ENCODE results near the gene CTCF. TPM values are rescaled to one million over a fixed set of nuclear protein-coding genes. Genes with fewer than 3 reads are reported as not detected.

CTCF gene
- total RNA-seq, 1 donor from 2014 or later = 40.0 TPM

GRCh38 chr16:67548265-67549126, 13.8 kb upstream of the CTCF start:
- no peak for DNase-seq

GRCh38 chr16:67549240-67549639, 13.1 kb upstream of the CTCF start:
- DNase-seq = no peak

GRCh38 chr16:67549936-67550335, 12.4 kb upstream of the CTCF start:
- no peak for DNase-seq

- no peak for DNase-seq
These were observed 11.2 kb upstream of the CTCF start for GRCh38 chr16:67551091-67551490.

- no peak for DNase-seq
These were observed 10.4 kb upstream of the CTCF start for GRCh38 chr16:67551972-67552371.

- DNase-seq = no peak
These were observed 9.8 kb upstream of the CTCF start for GRCh38 chr16:67552476-67552875.

GRCh38 chr16:67555795-67556212, 6.5 kb upstream of the CTCF start:
- DNase-seq = no peak

GRCh38 chr16:67558859-67559258, 3.5 kb upstream of the CTCF start:
- no peak for DNase-seq

- no peak for DNase-seq
These were observed 1.4 kb upstream of the CTCF start for GRCh38 chr16:67560827-67561342.

GRCh38 chr16:67561501-67561823, 864 bp upstream of the CTCF start:
- DNase-seq = no peak

GRCh38 chr16:67561824-67562525, 351 bp upstream of the CTCF start:
- DNase-seq = peak; percentile 98

GRCh38 chr16:67562918-67563707, 787 bp downstream of the CTCF start:
- DNase-seq = peak; percentile 81

- DNase-seq = peak; percentile 59
These were observed 1.6 kb downstream of the CTCF start for GRCh38 chr16:67563708-67564468.

- no peak for DNase-seq
These were observed 3.3 kb downstream of the CTCF start for GRCh38 chr16:67565470-67566100.

GRCh38 chr16:67571464-67571863, 9.1 kb downstream of the CTCF start:
- DNase-seq = no peak

- no peak for DNase-seq
These were observed 9.7 kb downstream of the CTCF start for GRCh38 chr16:67571981-67572431.

GRCh38 chr16:67579686-67580085, 17.4 kb downstream of the CTCF start:
- no peak for DNase-seq

- DNase-seq = no peak
These were observed 17.9 kb downstream of the CTCF start for GRCh38 chr16:67580202-67580601.

GRCh38 chr16:67593288-67593687, 31.0 kb downstream of the CTCF start:
- DNase-seq = no peak

- no peak for DNase-seq
These were observed 31.4 kb downstream of the CTCF start for GRCh38 chr16:67593701-67594100.

- no peak for DNase-seq
These were observed 32.1 kb downstream of the CTCF start for GRCh38 chr16:67594256-67594915.

Measured in tongue (tissue), 2 donors.